IMR-90 (cell line): ENCODE data around the gene CAMK2D. TPM values are rescaled to one million over a fixed set of nuclear protein-coding genes. Genes with fewer than 3 reads are reported as not detected.
A peak's percentile ranks its signal among the peaks of the same experiment; 100 is the strongest.

Experiments
- ATAC-seq: fragments of 200-7000 bp; cut with Tn5 transposase; 2 replicates; pipeline ENCODE4 v1.9.1; 2020; ENCODE audit warnings: low read depth, mild to moderate bottlenecking, moderate library complexity
- BruUV-seq: library from RNA; stranded (reverse); fragments of 400-500 nt; replicated peaks from 2 replicates; lab custom pipeline; 2021; lab: Mats Ljungman, UMichigan
- CTCF ChIA-PET: fragments of 300-600 bp; formaldehyde crosslinking; extraction: SDS; loops from one replicate; lab custom pipeline; 2021; ENCODE audit warnings: antibody characterized with exemption; lab: Yijun Ruan, JAX
- POLR2A ChIA-PET: fragments of 300-600 bp; sonication (Branson Sonifier 250); formaldehyde crosslinking; loops from one replicate; lab custom pipeline; 2022; ENCODE audit warnings: antibody characterized with exemption; ENCODE audit not compliant: unreplicated experiment; lab: Charles Lee
- DNase-seq: peaks from one replicate; pipeline ENCODE4 v3.0.0; 2013
- H2AFZ ChIP-seq: replicated peaks from 2 replicates; pipeline ENCODE3; 2013; ENCODE audit warnings: low read length, mild to moderate bottlenecking; ENCODE audit not compliant: poor library complexity
- H2AK5ac ChIP-seq: 2 replicates; pipeline ENCODE4 v1.6.1; 2013; ENCODE audit warnings: low read depth, low read length, inconsistent platforms
- H2AK9ac ChIP-seq: replicated peaks from 2 replicates; pipeline ENCODE3; 2013; ENCODE audit warnings: mild to moderate bottlenecking, low read depth, low read length, moderate library complexity; ENCODE audit not compliant: poor library complexity
- H2BK120ac ChIP-seq: 2 replicates; pipeline ENCODE4 v1.6.1; 2013; ENCODE audit warnings: low read depth, low read length, inconsistent platforms
- H2BK15ac ChIP-seq: 3 replicates; pipeline ENCODE4 v1.6.1; 2013; ENCODE audit warnings: low read depth, low read length, inconsistent platforms
- H2BK20ac ChIP-seq: 2 replicates; pipeline ENCODE4 v1.6.1; 2013; ENCODE audit warnings: low read depth, mild to moderate bottlenecking, inconsistent platforms, low read length, moderate library complexity
- H2BK5ac ChIP-seq: 2 replicates; pipeline ENCODE4 v1.6.1; 2013; ENCODE audit warnings: mild to moderate bottlenecking, low read depth, low read length, inconsistent platforms; ENCODE audit not compliant: poor library complexity, severe bottlenecking
- H3K14ac ChIP-seq: replicated peaks from 2 replicates; pipeline ENCODE4 v1.6.1; 2013; ENCODE audit warnings: low read depth, low read length, inconsistent platforms
- H3K18ac ChIP-seq: 2 replicates; pipeline ENCODE4 v1.6.1; 2013; ENCODE audit warnings: low read depth, low read length, control low read depth
- H3K23ac ChIP-seq: 2 replicates; pipeline ENCODE4 v1.6.1; 2013; ENCODE audit warnings: low read depth, low read length, inconsistent platforms
- H3K27ac ChIP-seq: 2 replicates; pipeline ENCODE4 v1.5.1; 2013; ENCODE audit warnings: mild to moderate bottlenecking, control low read depth, low read length; ENCODE audit not compliant: insufficient read depth
- H3K27me3 ChIP-seq: 2 replicates; pipeline ENCODE4 v1.6.1; 2013; ENCODE audit warnings: low read length; ENCODE audit not compliant: control insufficient read depth, insufficient read depth
- H3K36me3 ChIP-seq: 2 replicates; pipeline ENCODE4 v1.6.1; 2013; ENCODE audit warnings: low read length, mixed read lengths; ENCODE audit not compliant: control insufficient read depth, insufficient read depth
- H3K4ac ChIP-seq: 2 replicates; pipeline ENCODE4 v1.6.1; 2013; ENCODE audit warnings: low read depth, low read length, inconsistent platforms
- H3K4me1 ChIP-seq: 2 replicates; pipeline ENCODE4 v1.6.1; 2013; ENCODE audit warnings: low read length, mixed read lengths; ENCODE audit not compliant: control insufficient read depth, insufficient read depth
- H3K4me2 ChIP-seq: 2 replicates; pipeline ENCODE4 v1.6.1; 2013; ENCODE audit warnings: low read depth, mild to moderate bottlenecking, control low read depth, low read length, moderate library complexity
- H3K4me3 ChIP-seq: 2 replicates; pipeline ENCODE4 v1.5.1; 2013; ENCODE audit warnings: low read depth, mild to moderate bottlenecking, control low read depth, low read length, moderate library complexity; ENCODE audit not compliant: insufficient read depth
- H3K56ac ChIP-seq: 2 replicates; pipeline ENCODE4 v1.6.1; 2013; ENCODE audit warnings: low read length, inconsistent platforms; ENCODE audit not compliant: insufficient read depth; ENCODE audit errors: extremely low read depth
- H3K79me1 ChIP-seq, 2 experiments: 2 replicates each; pipeline ENCODE4 v1.6.1; 2013; ENCODE audit warnings: low read length in 2 of 2, inconsistent platforms in 1 of 2, low read depth in 1 of 2
- H3K9ac ChIP-seq: 2 replicates; pipeline ENCODE4 v1.6.1; 2013; ENCODE audit warnings: low read depth, low read length, control low read depth
- H3K9me1 ChIP-seq: 2 replicates; pipeline ENCODE4 v1.6.1; 2013; ENCODE audit warnings: low read length, inconsistent platforms; ENCODE audit not compliant: insufficient read depth
- H3K9me3 ChIP-seq: 2 replicates; pipeline ENCODE4 v1.6.1; 2013; ENCODE audit warnings: low read length; ENCODE audit not compliant: control insufficient read depth, insufficient read depth
- H4K20me1 ChIP-seq: 2 replicates; pipeline ENCODE4 v1.6.1; 2013; ENCODE audit warnings: low read length, inconsistent platforms; ENCODE audit not compliant: insufficient read depth
- H4K5ac ChIP-seq: 2 replicates; pipeline ENCODE4 v1.6.1; 2013; ENCODE audit warnings: mild to moderate bottlenecking, low read depth, low read length, control low read depth
- H4K8ac ChIP-seq, 2 experiments: 2 replicates each; pipeline ENCODE4 v1.6.1; 2013; ENCODE audit warnings: low read depth in 2 of 2, low read length in 2 of 2, control low read depth in 1 of 2, inconsistent platforms in 1 of 2
- H4K91ac ChIP-seq: 2 replicates; pipeline ENCODE4 v1.6.1; 2013; ENCODE audit warnings: low read depth, low read length, inconsistent platforms; ENCODE audit not compliant: insufficient read depth
- CEBPB ChIP-seq: IDR thresholded peaks from 2 replicates; pipeline ENCODE4 v1.6.1; 2012; ENCODE audit warnings: low read depth, low read length, improper control_type of control experiment
- RAD21 ChIP-seq: IDR thresholded peaks from 2 replicates; pipeline ENCODE4 v1.6.1; 2012; ENCODE audit warnings: low read length, improper control_type of control experiment
- RCOR1 ChIP-seq: IDR thresholded peaks from 2 replicates; pipeline ENCODE4 v1.6.1; 2012; ENCODE audit warnings: mild to moderate bottlenecking, low read length, improper control_type of control experiment; ENCODE audit not compliant: insufficient replicate concordance
- WGBS, 2 experiments: methylation state at CpG; one replicate each; pipeline versions ENCODE4 v1.1.5 to v1.1.7; 2013; ENCODE audit warnings: missing lambda C conversion rate in 2 of 2; ENCODE audit not compliant: insufficient read length in 1 of 2; ENCODE audit errors: extremely low coverage in 2 of 2; 5-methylcytosine and 5-hydroxymethylcytosine counted together
- dilution Hi-C: fragments of 300-500 bp; cut with HindIII; formaldehyde crosslinking; loops from one replicate; pipeline ENCODE4 v1.14.3; 2018; ENCODE audit warnings: low sequenced_read_pairs; ENCODE audit not compliant: unreplicated experiment
- in situ Hi-C: fragments of 300-500 bp; cut with MboI; formaldehyde crosslinking; loops from 3 replicates; pipeline ENCODE4 v1.14.3; 2019; ENCODE audit warnings: low sequenced_read_pairs, inconsistent platforms, mixed read lengths
- intact Hi-C: fragments of 100-400 bp; cut with micrococcal nuclease; formaldehyde crosslinking; loops from 2 replicates; pipeline ENCODE4 v1.10.0; 2022
- polyA plus RNA-seq, 3 experiments: library from polyadenylated mRNA; depleted of rRNA; stranded (reverse); fragments of >200 nt; gene quantifications; 2 replicates each; pipeline ENCODE4 v1.2.3, GENCODE V29; 2012; ENCODE audit warnings: low replicate concordance in 1 of 3
- total RNA-seq: library from RNA; depleted of rRNA; stranded (reverse); fragments of >200 nt; gene quantifications from 2 replicates; pipeline ENCODE4 v1.2.3, GENCODE V29; 2012
- TF ChIP-seq, protein P1 (sequence below): conservative IDR thresholded peaks from 2 replicates; pipeline ENCODE4 v1.5.1; 2012; ENCODE audit warnings: mild to moderate bottlenecking, low read depth, low read length, improper control_type of control experiment
- TF ChIP-seq, protein P2 (sequence below): fragments of 150-350 bp; IDR thresholded peaks from 2 replicates; pipeline ENCODE4 v1.6.1; 2017; ENCODE audit warnings: mild to moderate bottlenecking, antibody characterized with exemption, low read length, low read depth

The CAMK2D gene
- total and polyA plus RNA-seq, 2 of the 4 experiments (the other 2 are of a cell fraction): 44.6 to 156 TPM

DNA sequence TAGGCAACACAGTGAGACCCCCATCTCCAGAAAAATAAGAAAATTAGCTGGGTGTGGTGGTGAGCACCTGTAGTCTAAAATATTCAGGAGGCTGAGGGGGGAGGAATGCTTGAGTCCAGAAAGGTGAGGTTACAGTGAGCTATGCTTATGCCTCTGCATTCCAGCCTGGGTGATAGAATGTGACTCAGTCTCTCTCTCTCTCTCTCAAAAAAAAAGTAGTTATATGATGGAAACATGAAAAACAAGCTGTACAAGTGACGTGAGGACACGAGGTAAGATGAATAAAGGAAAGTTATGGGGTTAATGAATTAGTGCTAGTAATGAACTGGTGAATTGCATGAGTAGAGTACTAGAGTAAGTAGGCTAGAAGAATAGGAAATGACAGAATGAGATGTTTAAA, 21.8 kb upstream of the CAMK2D start:
- H2AK5ac ChIP-seq: peak overlapping the region; percentile 61
- no peak overlapping the region for H3K4me2 ChIP-seq
- H3K9me3 ChIP-seq: no peaks in the 10 kb centered on the region
- no peak overlapping the region for H2BK120ac ChIP-seq
- H3K36me3 ChIP-seq: no peaks in the 10 kb centered on the region
- H3K56ac ChIP-seq: no peak overlapping the region
- H3K79me1 ChIP-seq: peaks cover 0 to 8% of the 10 kb centered on the region in 2 experiments; a peak in 2 of 4 replicates
- no peak overlapping the region for H3K14ac ChIP-seq
- no peak overlapping the region for H3K9ac ChIP-seq
- H2BK15ac ChIP-seq: peak overlapping the region; percentile 93; the same call in 1 of the 3 replicates
- H4K8ac ChIP-seq: no peak overlapping the region
- ChIA-PET POLR2A (no interaction called here), CTCF (interaction anchor here (0.6 kb wide), 1 partner anchor 153 kb away, joined by 3 read pairs; no protein-coding TSS in a partner anchor)
- H4K20me1 ChIP-seq: no peaks in the 10 kb centered on the region
- H3K4ac ChIP-seq: no peak overlapping the region
- intact Hi-C loops (loop anchor here (5.0 kb wide), 1 partner anchor 194 kb away; the partner anchor contains the start of gene ARSJ), in situ Hi-C loops (loop anchor here (10.0 kb wide), 1 partner anchor 602 kb away; no protein-coding TSS in a partner anchor), dilution Hi-C loops (no loop called here)
- no peak overlapping the region for H3K18ac ChIP-seq
- no peak overlapping the region for H3K27ac ChIP-seq
- H2AK9ac ChIP-seq: no peak overlapping the region
- ATAC-seq (no peak), DNase-seq (no peak)
- TF ChIP-seq CEBPB (no peak), RAD21 (no peak), RCOR1 (no peak)
- TF ChIP-seq, protein P1, sequence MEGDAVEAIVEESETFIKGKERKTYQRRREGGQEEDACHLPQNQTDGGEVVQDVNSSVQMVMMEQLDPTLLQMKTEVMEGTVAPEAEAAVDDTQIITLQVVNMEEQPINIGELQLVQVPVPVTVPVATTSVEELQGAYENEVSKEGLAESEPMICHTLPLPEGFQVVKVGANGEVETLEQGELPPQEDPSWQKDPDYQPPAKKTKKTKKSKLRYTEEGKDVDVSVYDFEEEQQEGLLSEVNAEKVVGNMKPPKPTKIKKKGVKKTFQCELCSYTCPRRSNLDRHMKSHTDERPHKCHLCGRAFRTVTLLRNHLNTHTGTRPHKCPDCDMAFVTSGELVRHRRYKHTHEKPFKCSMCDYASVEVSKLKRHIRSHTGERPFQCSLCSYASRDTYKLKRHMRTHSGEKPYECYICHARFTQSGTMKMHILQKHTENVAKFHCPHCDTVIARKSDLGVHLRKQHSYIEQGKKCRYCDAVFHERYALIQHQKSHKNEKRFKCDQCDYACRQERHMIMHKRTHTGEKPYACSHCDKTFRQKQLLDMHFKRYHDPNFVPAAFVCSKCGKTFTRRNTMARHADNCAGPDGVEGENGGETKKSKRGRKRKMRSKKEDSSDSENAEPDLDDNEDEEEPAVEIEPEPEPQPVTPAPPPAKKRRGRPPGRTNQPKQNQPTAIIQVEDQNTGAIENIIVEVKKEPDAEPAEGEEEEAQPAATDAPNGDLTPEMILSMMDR: no peak
- TF ChIP-seq, protein P2, sequence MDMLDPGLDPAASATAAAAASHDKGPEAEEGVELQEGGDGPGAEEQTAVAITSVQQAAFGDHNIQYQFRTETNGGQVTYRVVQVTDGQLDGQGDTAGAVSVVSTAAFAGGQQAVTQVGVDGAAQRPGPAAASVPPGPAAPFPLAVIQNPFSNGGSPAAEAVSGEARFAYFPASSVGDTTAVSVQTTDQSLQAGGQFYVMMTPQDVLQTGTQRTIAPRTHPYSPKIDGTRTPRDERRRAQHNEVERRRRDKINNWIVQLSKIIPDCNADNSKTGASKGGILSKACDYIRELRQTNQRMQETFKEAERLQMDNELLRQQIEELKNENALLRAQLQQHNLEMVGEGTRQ: no peak
- no peak overlapping the region for H2AFZ ChIP-seq
- 92 to 100% methylated on average over 2 of the region's 2 CpGs for WGBS, 2 experiments
- H3K4me3 ChIP-seq: no peak overlapping the region
- BruUV-seq: no TSS peak
- H4K5ac ChIP-seq: no peak overlapping the region
- 0 out of 2 replicates have a peak overlapping the region, but pooled peaks have one; percentile 89 for H2BK20ac ChIP-seq
- no peak overlapping the region for H2BK5ac ChIP-seq
- no peaks in the 10 kb centered on the region for H3K27me3 ChIP-seq
- peaks cover 4% of the 10 kb centered on the region; the same call in 1 of the 2 replicates for H3K9me1 ChIP-seq
- H3K23ac ChIP-seq: no peak overlapping the region
- H4K91ac ChIP-seq: no peak overlapping the region
- peaks cover 4% of the 10 kb centered on the region for H3K4me1 ChIP-seq
